Measurements from ENCODE around the gene DCTN1.

- TF ChIP-seq, protein P1, sequence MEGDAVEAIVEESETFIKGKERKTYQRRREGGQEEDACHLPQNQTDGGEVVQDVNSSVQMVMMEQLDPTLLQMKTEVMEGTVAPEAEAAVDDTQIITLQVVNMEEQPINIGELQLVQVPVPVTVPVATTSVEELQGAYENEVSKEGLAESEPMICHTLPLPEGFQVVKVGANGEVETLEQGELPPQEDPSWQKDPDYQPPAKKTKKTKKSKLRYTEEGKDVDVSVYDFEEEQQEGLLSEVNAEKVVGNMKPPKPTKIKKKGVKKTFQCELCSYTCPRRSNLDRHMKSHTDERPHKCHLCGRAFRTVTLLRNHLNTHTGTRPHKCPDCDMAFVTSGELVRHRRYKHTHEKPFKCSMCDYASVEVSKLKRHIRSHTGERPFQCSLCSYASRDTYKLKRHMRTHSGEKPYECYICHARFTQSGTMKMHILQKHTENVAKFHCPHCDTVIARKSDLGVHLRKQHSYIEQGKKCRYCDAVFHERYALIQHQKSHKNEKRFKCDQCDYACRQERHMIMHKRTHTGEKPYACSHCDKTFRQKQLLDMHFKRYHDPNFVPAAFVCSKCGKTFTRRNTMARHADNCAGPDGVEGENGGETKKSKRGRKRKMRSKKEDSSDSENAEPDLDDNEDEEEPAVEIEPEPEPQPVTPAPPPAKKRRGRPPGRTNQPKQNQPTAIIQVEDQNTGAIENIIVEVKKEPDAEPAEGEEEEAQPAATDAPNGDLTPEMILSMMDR (IDR thresholded peaks at IDR 0.05): no peak
- no peak for TF ChIP-seq EZH2 (IDR thresholded peaks at IDR 0.05)
- no peak for TF ChIP-seq EZH2phosphoT487 (IDR thresholded peaks at IDR 0.05)
These were observed 47.4 kb upstream of the DCTN1 start for GRCh38 chr2:74427551-74427950.
